CD4-positive, alpha-beta T cell treated with Interleukin-12 subunit alpha and Interleukin-12 subunit beta, for 1 hour (primary cell): ENCODE data around the gene CCNQ.

ENCODE experiments used
- DNase-seq: peaks from one replicate; pipeline ENCODE4 v3.0.0-alpha.2; 2020

The CCNQ gene

GRCh38 chrX:153637121-153638040 lies 38.4 kb upstream of the CCNQ start:
- no peak for DNase-seq

- no peak for DNase-seq
Observed at GRCh38 chrX:153636716-153637115, 37.8 kb upstream of the CCNQ start.

- peak; percentile 11 for DNase-seq
Observed at GRCh38 chrX:153635788-153636668, 37.1 kb upstream of the CCNQ start.

- no peak for DNase-seq
Observed at GRCh38 chrX:153635388-153635787, 36.4 kb upstream of the CCNQ start.

- no peak for DNase-seq
Observed at GRCh38 chrX:153634832-153635231, 35.9 kb upstream of the CCNQ start.

GRCh38 chrX:153634236-153634635 lies 35.3 kb upstream of the CCNQ start:
- DNase-seq: no peak

GRCh38 chrX:153633607-153634180 lies 34.8 kb upstream of the CCNQ start:
- no peak for DNase-seq

GRCh38 chrX:153633048-153633447 lies 34.1 kb upstream of the CCNQ start:
- DNase-seq: no peak

- no peak for DNase-seq
Observed at GRCh38 chrX:153632595-153632946, 33.6 kb upstream of the CCNQ start.

GRCh38 chrX:153631907-153632594 lies 33.1 kb upstream of the CCNQ start:
- no peak for DNase-seq

GRCh38 chrX:153631346-153631745 lies 32.4 kb upstream of the CCNQ start:
- no peak for DNase-seq

- DNase-seq: no peak
Observed at GRCh38 chrX:153628665-153629064, 29.7 kb upstream of the CCNQ start.

GRCh38 chrX:153628129-153628528 lies 29.2 kb upstream of the CCNQ start:
- DNase-seq: no peak

GRCh38 chrX:153627675-153628111 lies 28.8 kb upstream of the CCNQ start:
- no peak for DNase-seq

GRCh38 chrX:153626863-153627674 lies 28.1 kb upstream of the CCNQ start:
- DNase-seq: no peak

GRCh38 chrX:153626025-153626633 lies 27.2 kb upstream of the CCNQ start:
- no peak for DNase-seq

GRCh38 chrX:153625271-153626024 lies 26.5 kb upstream of the CCNQ start:
- no peak for DNase-seq

GRCh38 chrX:153624196-153625091 lies 25.5 kb upstream of the CCNQ start:
- DNase-seq: no peak

- no peak for DNase-seq
Observed at GRCh38 chrX:153623310-153624029, 24.5 kb upstream of the CCNQ start.
